Osteoblast (primary cell): ENCODE results near the gene TEX29. TPM values are rescaled to one million over a fixed set of nuclear protein-coding genes. Genes with fewer than 3 reads are reported as not detected.

ENCODE experiments used
- DNase-seq: peaks from one replicate; pipeline ENCODE4 v3.0.0; 2011; ENCODE audit warnings: low spot score, mixed read lengths; ENCODE audit not compliant: insufficient read length; ENCODE audit errors: missing footprints
- H2AFZ ChIP-seq: 2 replicates; pipeline ENCODE4 v1.6.0; 2011; ENCODE audit warnings: mild to moderate bottlenecking, low read length
- H3K27ac ChIP-seq: 2 replicates; pipeline ENCODE4 v1.5.1; 2011; ENCODE audit warnings: mild to moderate bottlenecking, low read depth, low read length, moderate library complexity
- H3K27me3 ChIP-seq: 2 replicates; pipeline ENCODE4 v1.6.0; 2012; ENCODE audit warnings: mild to moderate bottlenecking, control low read depth, inconsistent platforms, low read length, moderate library complexity; ENCODE audit not compliant: insufficient read depth
- H3K36me3 ChIP-seq: 2 replicates; pipeline ENCODE4 v1.5.1; 2011; ENCODE audit warnings: mild to moderate bottlenecking, low read length, control low read depth, moderate library complexity; ENCODE audit not compliant: insufficient read depth
- H3K4me1 ChIP-seq: 2 replicates; pipeline ENCODE4 v1.5.1; 2011; ENCODE audit warnings: mild to moderate bottlenecking, low read length, control low read depth, moderate library complexity; ENCODE audit not compliant: insufficient read depth
- H3K4me2 ChIP-seq: 2 replicates; pipeline ENCODE4 v1.6.0; 2011; ENCODE audit warnings: mild to moderate bottlenecking, low read length; ENCODE audit not compliant: insufficient read depth
- H3K4me3 ChIP-seq: fragments of 200-600 bp; sonication (generic); 3 replicates; pipeline ENCODE4 v1.5.1; 2012; ENCODE audit warnings: mild to moderate bottlenecking, low read length, inconsistent platforms; ENCODE audit not compliant: insufficient read depth
- H3K79me2 ChIP-seq: 2 replicates; pipeline ENCODE4 v1.6.0; 2012; ENCODE audit warnings: mild to moderate bottlenecking, low read length, control low read depth, inconsistent platforms; ENCODE audit not compliant: insufficient read depth
- H3K9me3 ChIP-seq: 2 replicates; pipeline ENCODE4 v1.5.1; 2011; ENCODE audit warnings: low read depth, low read length, control low read depth
- H4K20me1 ChIP-seq: 2 replicates; pipeline ENCODE4 v1.6.0; 2012; ENCODE audit warnings: mild to moderate bottlenecking, low read length, control low read depth; ENCODE audit not compliant: insufficient read depth
- total RNA-seq: library from RNA; depleted of rRNA; stranded (reverse); fragments of >200 nt; gene quantifications from 2 replicates; pipeline ENCODE4 v1.2.3, GENCODE V29; 2012
- TF ChIP-seq, protein P1 (sequence below): IDR thresholded peaks from 2 replicates; pipeline ENCODE4 v1.5.1; 2011; ENCODE audit warnings: mild to moderate bottlenecking, low read depth, low read length, moderate library complexity; ENCODE audit errors: extremely low read depth

TEX29 gene
- total RNA-seq, 1 donor, result 0.36 TPM

DNA sequence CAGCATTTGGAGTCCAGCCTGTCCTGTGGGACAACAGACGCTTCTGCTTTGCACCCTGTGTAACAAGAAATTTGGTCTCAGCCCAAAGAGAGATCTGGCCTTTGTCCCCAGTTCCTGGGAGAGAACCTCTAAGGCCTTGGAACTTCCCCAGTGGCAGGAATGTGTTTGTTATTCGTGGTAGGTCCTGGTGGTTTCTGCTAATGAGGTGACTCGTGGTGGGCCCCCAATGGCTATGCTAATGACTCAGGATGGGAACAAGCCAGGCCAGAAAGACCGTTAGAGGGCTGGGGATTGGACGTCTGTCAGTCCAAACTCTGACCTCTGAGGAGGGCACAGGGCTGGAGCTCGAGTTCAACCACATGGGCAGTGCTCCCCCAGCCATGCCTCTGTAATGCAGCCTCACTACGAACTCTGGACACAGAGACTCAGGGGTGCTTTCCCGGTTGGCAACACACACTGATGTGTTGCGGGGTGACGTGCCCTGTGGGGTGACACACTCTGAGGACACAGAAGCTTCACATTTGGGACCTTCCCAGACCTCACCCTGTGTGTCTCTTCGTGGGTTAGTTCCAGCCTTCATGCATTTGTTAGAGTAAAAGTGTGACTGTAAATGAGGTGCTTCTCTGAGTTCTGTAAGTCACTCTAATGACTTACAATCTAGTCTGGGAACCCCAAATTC lies 38.9 kb downstream of the TEX29 start:
- Histone ChIP-seq H3K9me3 (no peaks in the 10 kb centered on the region), H2AFZ (no peak overlapping the region), H3K27ac (no peak overlapping the region), H4K20me1 (no peaks in the 10 kb centered on the region), H3K4me2 (no peak overlapping the region), H3K4me1 (no peaks in the 10 kb centered on the region), H3K79me2 (no peaks in the 10 kb centered on the region), H3K4me3 (no peak overlapping the region), H3K36me3 (no peaks in the 10 kb centered on the region), H3K27me3 (no peaks in the 10 kb centered on the region)
- TF ChIP-seq, protein P1, sequence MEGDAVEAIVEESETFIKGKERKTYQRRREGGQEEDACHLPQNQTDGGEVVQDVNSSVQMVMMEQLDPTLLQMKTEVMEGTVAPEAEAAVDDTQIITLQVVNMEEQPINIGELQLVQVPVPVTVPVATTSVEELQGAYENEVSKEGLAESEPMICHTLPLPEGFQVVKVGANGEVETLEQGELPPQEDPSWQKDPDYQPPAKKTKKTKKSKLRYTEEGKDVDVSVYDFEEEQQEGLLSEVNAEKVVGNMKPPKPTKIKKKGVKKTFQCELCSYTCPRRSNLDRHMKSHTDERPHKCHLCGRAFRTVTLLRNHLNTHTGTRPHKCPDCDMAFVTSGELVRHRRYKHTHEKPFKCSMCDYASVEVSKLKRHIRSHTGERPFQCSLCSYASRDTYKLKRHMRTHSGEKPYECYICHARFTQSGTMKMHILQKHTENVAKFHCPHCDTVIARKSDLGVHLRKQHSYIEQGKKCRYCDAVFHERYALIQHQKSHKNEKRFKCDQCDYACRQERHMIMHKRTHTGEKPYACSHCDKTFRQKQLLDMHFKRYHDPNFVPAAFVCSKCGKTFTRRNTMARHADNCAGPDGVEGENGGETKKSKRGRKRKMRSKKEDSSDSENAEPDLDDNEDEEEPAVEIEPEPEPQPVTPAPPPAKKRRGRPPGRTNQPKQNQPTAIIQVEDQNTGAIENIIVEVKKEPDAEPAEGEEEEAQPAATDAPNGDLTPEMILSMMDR, result no peak
- DNase-seq, result no peak

DNA sequence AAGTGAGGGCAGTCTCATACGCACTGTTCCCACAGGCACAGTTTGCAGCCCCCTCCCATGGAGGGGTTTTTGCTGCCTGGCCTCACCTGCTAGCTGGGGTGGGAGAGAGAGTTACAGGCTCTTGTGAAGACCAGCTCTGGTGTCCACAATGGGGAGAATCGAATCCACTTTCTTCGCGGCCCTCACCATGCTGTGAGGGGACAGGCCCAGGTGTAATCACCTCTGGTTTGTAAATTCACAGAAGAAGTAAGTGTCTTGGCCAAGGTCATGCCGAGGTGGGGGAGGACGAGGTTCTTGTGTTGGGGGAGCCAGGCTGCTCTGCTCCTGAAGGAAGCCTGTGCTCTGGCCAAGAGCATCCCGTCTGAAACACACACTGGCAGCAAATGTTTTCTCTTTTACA lies 39.5 kb downstream of the TEX29 start:
- Histone ChIP-seq H3K4me1 (no peaks in the 10 kb centered on the region), H3K27ac (no peak overlapping the region), H2AFZ (no peak overlapping the region), H3K27me3 (no peaks in the 10 kb centered on the region), H3K9me3 (no peaks in the 10 kb centered on the region), H3K79me2 (no peaks in the 10 kb centered on the region), H3K4me2 (no peak overlapping the region), H3K36me3 (no peaks in the 10 kb centered on the region), H3K4me3 (no peak overlapping the region), H4K20me1 (no peaks in the 10 kb centered on the region)
- TF ChIP-seq, protein P1, result no peak
- DNase-seq, result no peak

DNA sequence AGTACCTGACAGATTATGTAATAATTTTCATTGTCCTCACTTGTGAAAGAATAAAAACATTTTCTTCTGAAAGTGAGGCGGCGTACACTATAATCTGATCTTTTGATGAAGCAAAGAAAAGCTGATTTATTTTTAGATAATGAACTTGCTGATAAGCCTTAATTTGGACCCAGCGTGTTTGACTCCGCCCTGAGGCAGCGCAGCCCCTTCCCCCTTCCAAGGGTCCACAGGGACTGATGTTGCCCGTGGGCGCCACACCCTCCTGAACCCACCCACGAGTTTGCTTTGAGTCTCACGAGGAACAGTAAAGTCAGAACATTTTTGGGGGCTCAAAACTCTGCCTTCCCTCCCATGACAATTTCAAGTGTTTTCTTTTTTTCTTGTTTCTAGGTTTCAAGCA lies 40.0 kb downstream of the TEX29 start:
- no peaks in the 10 kb centered on the region for H3K27me3 ChIP-seq
- TF ChIP-seq, protein P1, result no peak
- no peaks in the 10 kb centered on the region for H3K4me1 ChIP-seq
- H3K79me2 ChIP-seq, result no peaks in the 10 kb centered on the region
- DNase-seq, result no peak
- H3K4me3 ChIP-seq, result no peak overlapping the region
- no peak overlapping the region for H3K4me2 ChIP-seq
- H3K27ac ChIP-seq, result no peak overlapping the region
- H3K9me3 ChIP-seq, result no peaks in the 10 kb centered on the region
- no peak overlapping the region for H2AFZ ChIP-seq
- no peaks in the 10 kb centered on the region for H3K36me3 ChIP-seq
- no peaks in the 10 kb centered on the region for H4K20me1 ChIP-seq

DNA sequence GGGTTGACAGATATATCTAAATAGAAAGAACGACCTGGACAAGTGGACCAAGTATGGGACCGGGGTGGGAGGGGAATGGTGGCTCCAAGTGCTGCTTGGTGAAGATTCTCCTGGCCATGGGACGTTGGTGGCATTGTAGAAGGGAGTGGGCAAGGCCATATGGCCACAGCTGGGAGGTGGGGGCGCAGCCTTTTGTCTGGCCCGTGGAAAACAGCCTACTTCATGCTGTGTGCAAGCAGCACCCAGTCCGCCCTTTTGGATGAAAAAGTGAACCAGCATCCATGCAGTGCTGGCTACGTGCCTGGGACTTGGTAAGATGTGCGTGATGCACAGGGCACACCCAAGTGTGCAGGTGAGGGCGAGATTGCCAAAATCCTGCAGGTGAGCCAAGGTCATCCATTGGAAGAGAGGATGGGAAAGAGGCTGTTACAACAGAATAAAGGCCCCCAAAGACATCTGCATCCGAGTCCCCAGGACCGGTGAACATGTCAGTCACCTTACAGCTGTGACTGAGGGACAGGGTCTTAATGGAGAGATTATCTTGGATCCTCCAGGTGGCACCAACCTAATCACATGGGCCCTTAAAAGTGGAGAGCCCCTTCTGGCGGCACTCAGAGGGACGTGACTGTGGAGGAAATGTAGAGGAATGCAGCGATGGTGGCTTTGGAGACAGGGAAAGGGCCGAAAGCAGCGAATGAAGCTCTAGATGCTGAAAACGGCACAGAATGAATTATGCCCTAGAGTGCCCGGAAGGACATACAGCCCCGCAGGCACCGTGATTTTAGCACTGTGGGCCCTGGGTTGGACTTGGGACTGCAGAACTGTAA lies 40.8 kb downstream of the TEX29 start:
- TF ChIP-seq, protein P1, result no peak
- Histone ChIP-seq H3K27me3 (no peaks in the 10 kb centered on the region), H3K4me1 (no peaks in the 10 kb centered on the region), H4K20me1 (no peaks in the 10 kb centered on the region), H3K79me2 (no peaks in the 10 kb centered on the region), H3K4me2 (no peak overlapping the region), H3K4me3 (no peak overlapping the region), H3K9me3 (no peaks in the 10 kb centered on the region), H3K27ac (no peak overlapping the region), H3K36me3 (no peaks in the 10 kb centered on the region), H2AFZ (no peak overlapping the region)
- DNase-seq, result no peak
